T-helper 22 cell (primary cell): ENCODE data around the gene FBXW12.

Experiments used
- DNase-seq: peaks from one replicate; pipeline ENCODE4 v3.0.0-alpha.2; 2020; ENCODE audit warnings: low read depth

FBXW12 gene

DNA sequence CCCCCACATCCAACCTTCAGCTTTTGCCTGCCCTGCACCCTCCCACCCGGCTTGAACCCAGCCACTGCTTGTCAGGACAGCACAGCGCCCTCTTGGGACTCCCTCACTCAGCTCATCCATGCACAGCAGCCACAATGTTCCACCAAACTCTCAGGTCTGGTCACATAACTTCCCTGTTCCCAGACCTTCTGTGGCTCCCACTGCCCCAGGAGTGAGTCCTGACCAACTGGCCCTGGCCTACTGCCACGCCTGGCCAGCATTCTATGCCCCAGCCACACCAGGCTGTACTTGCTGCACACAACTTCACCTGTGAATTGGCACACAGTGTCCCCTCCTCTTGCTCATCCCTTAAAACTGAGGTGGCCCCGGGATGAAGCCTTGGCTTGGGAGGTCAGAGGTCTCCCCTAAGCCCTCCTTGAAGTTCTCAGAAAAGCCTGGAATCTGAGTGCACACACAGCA lies 36.8 kb downstream of the FBXW12 start:
- DNase-seq, result no peak

DNA sequence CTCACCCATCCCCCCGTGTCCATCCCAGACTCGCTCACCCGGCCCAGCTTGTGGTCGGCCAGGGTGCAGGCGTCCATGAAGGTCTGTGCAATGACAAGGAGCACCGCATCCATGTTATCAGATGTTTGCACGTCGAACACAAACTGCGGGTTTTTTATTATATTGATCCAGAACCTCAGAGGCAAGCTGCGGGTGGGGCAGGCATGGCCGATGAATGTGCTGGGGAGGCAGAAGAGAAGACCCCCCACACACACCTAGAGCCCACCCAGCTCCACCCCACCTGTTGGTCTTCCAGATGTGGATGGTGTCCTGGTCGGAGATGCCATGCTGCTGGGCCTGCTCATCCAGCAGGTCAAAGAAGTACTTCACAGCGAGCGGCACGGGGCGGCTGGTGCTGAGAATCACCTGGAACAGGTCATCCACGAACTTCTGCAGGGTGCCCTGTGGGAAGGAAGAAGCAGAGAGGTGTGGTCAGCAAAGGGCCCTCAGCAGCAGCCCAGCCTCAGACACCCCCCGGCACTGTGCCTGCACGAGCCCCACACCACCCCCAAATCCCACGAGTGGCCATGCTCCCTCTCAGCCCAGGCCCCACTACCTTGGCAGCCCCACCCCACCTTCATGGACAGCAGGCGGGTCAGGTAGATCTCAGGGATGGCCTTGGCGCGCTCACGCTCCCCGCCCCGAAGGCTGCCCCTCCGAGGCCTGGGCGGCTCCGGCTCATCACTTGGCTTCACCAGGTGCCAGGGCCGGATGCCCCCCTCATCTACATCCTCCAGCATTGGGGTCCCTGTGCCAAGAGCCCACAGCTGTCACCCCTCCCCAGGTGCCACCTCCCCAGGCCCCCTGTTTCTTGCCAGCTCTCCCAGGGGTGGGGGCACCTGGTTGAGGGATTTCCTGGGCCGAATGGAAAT lies 37.5 kb downstream of the FBXW12 start:
- DNase-seq, result no peak

DNA sequence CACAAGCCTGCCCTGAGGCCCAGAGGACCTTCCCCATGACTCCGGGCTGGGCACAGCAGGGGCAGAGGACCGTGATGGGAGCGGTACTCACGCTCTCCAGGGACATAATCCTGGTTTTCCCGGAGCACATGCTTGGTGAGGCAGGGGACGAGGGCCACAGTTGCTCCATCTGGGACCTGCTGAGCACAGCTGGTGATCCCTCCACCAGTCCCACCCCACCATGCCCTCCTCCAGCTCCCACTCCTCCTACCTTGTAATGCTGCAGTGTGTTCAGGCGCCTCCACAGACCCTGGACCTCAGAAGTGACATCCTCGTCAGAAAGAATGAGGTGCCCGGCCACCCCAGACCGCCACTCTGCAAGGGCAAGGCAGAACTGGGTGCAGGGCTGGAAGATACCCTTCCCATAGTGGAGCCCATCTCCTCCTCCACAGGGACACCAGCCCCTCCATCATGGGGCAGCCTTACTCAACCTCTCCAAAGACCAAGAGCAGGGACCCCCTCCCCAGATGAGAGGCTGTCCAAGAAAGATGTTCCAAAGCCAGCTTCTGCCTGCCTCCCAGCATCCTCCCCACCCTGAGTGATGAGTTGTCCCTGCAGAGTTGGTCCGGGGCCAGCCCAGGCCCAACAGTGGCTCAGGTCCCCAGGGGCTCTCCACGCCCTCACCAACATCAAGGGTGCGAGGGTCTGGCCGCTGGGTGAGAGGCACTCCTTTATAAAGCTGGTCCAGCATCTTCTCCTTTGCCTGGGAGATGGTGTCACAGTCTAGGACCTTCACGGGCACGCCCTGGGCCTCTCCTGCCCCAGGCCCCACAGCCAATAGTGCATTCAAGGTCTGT lies 38.4 kb downstream of the FBXW12 start:
- no peak for DNase-seq

DNA sequence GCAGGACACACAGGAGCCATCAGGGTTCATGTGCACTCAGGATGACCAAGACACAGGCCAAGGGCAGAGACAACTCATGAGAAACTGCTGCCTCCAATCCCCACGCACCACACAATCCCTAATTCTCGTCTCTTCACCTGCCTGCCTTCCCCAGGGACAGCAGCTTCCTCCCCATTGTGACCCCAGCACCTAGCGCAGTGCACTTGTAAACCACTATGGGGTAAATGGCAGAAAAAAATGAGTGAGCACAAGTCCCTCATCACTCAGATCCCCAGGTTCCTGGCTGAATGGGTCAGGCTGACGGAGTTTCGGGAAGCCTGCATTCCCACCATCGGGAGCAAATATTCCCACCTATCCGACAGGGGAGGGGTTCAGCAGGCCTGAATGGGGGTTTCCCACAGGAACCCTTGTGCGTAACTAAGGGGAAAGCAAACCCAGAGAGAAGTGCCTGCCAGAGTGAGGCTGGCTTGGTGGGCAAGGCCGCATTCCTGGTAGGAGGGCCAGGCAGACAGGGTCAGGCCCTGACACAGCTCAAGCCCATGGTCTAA lies 39.1 kb downstream of the FBXW12 start:
- no peak for DNase-seq

DNA sequence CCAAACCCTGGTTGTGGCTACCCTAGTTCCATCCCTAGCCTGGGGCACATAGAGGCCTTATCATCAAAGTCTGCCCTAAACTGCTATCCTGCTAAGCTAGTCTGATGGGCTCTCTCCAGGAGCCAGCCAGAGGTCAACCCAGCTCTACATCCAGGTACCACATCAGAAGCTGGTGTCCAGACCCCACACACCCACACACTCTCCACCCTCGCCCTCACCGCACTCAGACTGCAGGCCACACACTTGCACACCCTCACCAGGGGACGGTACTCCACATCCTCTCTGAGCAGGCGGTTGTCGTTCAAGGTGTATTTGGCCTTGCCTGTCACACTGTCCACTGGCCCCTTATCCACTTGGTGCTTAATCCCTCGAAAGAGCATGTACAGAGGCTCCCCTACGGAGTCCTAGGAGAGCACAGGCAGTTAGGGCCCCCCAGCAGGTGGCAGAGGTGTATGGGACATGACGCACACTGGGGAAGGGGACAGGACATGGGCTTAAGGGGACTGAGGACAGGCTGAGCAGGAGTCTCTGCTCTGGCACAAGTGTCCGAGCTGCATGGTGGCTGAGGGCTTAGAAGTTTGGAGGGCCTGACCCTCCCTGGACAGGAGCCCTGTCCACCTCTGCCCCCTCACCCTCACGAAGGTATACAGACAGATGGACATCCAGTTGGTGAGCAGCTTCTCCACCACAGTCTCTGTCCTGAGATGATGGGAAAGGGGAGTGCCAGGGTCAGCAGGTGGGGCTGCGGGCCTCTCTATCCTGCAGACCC lies 39.8 kb downstream of the FBXW12 start:
- DNase-seq, result no peak

DNA sequence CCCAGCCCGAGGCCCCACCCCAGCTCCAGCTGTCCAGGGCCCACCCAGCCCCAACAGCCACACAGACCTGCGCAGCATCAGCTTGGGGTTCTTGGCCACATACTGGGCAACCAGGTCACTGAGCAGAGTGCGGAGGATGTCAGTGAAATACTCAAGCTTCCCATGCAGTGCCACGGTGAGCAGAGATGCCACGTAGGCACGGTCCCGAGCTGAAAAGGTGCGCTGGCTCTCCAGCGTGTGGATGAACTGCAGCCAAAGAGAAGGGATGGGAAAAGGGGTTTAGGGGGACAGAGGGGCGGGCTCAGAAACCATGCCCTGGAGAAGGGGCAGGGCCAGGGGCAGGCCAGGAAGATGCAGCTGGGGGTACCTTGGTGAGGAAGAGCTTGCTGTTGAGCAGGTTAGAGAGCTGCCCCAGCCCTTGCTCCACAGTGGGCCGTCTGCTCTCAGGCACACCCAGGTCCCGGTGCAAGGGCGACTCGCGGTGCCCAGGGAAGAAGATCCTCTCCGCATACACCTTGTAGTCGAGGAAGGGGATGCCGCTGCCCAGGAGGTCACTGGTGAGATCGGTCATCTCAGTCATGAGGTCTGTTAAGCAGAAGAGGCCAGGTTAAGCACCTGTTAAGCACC lies 40.5 kb downstream of the FBXW12 start:
- no peak for DNase-seq

DNA sequence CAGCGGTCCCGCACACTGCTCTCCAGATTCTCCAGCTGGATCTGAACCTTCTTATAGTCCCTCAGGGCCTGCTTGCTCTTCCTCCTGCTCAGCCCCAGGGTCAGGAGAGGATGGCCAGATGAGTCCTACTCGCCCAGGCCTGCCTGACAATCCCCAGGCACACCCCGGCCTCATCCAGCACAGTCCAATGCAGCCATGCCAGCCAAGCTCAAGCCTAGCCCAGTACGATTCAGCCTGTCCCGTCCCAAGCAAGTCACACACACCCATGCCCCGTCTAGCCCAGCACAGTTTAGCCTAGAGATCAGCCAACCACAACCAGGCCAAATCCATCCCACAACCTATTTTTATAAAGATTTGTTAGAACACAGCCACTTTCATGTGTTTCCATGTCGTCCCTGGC lies 41.1 kb downstream of the FBXW12 start:
- DNase-seq, result no peak

DNA sequence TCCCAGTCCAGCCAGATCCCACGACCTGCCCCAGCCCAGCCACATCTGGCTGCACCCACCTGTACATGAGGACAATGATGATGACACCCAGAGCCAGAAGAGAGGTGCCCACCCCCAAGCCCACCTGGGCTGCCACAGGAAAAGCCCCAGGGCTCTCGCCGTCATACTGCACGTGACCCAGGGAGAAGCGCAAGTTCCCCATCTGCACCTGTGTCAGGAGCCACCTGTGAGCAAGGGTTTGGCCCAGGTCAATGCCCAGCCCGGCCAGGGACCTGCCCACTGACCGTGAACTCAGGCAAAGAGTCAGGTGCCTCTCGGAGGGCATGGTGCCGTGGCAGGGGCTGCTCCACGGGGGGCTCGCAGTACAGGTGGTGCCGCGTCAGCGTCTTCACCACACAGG lies 41.6 kb downstream of the FBXW12 start:
- no peak for DNase-seq

DNA sequence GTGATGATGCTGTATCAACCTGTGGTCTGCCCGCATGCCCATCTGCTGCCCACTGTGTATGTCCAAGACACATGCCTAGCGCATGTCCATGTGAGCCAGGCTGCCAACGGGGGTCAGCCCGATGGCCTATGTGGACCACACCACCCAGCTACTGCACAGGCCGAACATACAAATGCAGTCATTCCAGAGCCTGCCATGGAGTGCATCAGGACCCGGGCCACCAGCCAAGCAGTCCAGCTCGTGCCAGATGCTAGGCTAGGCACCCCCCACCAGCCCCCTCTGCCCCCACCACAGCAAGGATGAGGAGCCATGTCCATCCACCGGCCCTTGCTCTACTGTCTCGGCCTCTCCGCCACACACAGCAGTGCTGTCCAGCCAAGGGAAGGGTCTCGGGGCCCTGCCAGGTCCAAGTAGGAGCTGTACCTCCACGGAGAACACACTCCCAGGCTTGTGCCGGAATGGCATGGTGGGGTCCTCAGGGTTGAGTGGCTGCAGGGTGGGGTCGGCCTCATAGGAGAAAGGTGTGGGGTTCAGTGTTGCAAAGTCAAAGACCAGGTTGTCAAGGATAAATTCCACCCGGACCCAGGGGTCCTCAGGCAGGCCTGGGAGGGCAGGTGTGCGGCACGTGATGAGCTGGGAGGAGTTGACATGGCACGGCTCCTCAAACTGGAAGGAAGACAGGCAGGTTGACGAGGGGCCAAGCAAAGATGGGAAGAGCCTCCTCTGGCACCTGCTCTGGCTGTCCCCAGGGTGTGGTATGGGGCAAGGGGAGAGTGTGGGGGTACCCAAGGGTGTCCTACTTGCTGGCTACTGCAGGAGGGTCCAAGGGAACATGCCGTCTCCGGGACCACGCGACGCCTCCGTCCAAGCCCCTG lies 42.6 kb downstream of the FBXW12 start:
- no peak for DNase-seq

DNA sequence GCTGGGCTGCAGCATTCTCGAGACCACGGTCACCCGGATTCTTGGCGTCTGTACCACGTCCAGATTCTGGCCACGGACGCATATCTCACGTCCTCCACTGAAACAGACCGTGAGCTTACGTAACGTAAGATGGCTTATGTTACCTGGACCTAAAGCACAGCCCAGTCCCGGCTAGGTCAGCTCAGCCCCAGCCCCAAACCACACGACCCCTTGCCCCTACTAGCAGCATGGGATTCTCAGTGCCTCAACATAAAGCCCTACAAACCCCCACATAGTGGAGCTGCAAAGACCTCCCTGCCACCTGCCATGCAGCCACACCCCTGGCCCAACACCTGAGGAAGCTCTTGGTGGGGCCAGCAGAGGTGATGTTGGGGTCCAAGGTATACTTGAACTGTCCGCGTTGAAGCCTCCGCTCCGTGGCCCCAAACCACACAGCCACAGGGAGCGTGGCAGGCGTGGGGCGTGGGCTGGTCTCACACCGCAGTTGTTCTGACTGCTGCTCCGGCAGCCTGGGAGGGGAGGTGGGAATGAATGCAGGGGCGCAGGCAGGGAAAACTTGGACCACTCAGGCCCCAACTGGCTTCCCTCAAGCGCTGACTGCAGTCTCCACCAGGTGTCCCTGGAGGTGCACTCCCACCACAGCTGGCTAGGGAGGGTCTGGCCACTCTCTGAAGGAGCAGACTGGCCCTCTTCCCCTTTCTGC lies 43.4 kb downstream of the FBXW12 start:
- DNase-seq, result no peak

DNA sequence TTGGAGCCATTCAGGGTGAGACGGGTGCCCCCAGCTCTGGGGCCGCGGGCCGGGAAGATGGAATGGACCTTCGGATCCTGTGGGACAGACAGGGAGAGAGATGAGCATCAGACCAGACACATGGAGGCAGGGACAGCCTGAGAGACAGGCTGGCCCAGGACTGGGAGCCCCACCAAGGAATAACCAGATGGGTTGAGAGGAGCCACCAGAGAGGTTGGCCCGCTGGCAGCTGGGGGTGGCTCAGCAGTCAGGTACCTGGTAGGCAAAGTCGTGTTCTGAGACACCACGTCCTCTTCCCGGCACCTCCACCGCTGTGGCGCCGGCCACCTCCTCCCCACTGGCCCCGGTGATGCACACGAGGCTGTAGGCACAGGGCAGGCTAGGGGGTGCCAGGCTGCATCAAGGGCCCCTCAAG lies 44.1 kb downstream of the FBXW12 start:
- DNase-seq, result no peak

DNA sequence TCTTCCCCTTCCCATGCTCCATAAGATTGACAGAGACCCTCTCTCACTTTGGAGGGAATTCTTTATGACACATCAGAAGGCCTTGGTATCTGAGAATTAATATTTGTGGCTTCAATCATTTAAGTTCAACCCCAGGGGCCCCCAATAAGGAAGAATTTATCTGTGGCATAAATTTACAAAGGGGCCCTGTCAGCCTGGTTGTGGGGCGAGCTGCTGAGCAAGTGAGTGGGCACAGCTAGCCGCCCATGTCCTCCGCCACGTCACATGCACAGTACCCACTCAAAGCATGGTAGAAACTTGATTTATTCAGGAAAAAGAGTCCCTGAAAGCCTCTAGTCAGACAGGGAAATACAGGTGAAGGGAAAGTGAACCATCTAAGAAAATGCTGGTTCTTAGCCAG lies 44.5 kb downstream of the FBXW12 start:
- DNase-seq, result no peak

DNA sequence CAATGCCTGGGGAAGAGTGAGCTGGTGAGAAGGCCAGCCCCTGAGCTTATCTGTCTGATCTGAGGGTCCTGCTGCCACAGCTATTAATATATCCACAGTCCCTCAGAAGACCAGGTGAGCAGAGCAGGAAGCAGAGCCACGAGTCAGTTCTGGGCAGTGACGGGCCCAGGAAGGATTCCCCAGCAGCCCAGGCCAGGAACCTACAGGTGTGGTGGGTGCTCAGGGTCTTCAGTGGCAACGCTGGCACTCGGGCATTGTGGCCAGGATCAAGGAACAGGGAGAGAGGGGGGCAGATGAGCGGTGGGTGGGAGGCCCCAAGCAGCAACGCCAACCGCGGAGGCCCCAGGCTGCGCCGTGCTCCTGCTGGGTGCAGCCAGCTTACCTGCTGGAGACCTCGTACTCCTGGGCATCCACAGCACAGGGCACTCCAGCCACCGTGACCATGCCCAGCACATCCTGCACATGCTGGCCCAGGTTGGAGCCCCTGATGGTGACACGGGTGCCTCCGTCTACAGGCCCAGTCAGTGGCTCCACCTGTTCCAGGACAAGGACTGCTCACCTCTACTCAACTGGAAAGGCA lies 45.6 kb downstream of the FBXW12 start:
- no peak for DNase-seq

DNA sequence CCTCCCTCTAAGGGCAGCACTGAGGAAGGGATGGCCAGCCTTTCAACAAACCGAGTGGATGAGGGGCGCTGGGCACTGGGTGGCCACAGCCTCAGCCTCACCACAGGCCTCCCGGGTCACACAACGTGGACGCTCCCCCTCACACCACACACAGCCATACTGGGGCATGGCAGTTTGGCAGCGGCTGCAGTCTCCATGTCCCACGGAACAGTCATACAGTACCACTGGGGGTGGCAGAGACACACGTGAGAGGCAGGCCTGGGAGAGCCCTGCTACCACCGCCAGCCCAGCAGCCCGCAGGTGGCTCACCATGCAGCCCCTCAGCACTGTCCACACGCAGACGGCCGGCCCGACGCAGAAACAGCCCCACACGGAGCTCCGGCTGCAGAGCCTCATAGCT lies 46.1 kb downstream of the FBXW12 start:
- no peak for DNase-seq

DNA sequence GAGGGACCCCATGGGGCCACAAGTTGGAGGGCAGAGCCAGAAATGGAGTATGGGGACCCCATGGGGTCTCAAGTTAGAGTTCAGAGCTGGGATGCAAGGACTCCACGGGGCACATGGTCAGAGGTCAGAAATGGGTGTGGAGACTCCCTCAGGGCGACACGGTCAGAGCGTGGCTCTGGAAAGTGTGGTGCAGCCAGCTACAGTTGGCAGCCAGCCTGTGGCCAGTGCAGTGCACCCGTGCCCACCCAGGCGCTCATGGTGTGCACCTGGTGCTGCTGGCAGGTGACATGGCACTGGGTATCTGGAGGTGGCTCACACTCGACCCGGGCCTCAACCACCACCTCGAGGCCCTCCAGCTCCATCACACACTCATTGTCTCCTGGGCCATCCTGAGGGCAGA lies 46.6 kb downstream of the FBXW12 start:
- no peak for DNase-seq

DNA sequence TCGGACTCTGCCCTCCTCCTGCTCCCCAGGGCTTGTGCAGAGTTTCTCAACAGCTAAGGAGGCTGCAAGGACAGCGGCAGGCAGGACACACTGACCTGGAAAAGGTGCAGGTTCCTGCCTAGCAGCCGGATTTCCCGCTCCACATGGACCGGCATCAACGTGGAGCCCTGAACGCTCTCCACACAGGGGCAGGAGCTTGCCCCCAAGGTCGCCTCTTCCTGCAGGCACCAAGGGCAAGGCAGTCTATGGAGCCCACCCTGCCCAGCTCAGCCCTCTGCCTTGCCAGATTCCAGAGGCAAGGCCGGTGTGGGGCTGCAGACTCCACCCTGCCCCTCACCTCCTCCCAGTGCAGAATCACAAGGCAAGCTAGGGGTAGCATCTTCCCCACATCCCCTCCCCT lies 47.1 kb downstream of the FBXW12 start:
- no peak for DNase-seq

DNA sequence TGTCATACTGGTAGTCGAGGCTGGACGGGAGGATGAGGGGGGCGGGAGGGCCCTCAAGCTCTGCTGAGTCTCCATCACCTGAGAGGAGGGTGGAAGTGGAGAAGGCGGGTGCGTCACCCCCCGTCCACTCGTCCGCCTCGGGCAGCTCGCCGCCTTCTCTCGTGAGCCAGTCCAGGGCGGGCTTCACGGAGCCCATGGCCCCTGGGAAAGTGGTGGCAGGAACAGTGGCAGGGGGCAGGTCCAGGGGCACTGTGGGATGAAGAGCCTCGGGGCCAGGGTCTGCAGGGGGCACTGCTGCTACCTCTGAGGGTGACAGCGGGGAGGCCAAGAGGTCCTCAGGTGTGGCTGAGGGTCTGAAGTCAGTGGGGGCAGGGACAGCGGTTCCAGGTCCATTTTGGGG lies 47.6 kb downstream of the FBXW12 start:
- no peak for DNase-seq

DNA sequence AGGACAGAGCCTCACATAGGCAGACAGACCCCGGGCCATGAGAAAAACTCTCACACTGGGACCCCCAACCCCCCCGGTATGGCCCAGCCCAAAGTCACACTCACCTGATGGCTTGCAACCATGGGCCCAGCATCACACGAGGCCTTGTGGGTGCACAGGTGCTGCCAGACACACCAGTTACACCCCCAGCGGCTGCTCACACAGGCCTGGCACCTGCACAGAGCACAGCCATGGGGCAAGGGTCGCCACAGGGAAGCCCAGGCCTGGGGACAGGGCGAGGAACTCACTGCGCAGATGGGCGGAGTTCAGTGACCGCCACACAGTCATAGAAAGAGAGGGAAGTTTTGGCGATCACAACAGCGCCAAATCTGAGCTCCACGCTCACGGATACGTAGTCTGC lies 48.5 kb downstream of the FBXW12 start:
- DNase-seq, result no peak

DNA sequence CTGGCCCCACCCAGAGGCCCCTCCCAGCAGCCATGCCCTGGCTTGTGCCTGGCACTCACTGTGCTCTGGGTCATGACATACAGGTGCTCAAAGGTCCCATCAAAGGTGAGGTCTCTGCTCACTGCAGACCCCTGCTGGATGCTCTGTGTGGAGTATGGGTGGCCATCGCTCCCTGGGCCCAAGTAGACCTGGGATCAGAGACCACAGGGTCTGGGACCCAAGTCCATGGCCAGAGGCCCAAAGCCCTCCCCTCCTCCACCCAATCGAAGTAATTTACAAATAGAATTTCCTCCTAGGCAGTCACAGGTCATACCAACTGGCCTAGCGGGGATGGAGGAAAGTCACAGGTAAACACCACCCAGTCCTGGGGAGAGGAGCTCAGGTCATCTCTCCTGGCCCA lies 50.3 kb downstream of the FBXW12 start:
- no peak for DNase-seq

DNA sequence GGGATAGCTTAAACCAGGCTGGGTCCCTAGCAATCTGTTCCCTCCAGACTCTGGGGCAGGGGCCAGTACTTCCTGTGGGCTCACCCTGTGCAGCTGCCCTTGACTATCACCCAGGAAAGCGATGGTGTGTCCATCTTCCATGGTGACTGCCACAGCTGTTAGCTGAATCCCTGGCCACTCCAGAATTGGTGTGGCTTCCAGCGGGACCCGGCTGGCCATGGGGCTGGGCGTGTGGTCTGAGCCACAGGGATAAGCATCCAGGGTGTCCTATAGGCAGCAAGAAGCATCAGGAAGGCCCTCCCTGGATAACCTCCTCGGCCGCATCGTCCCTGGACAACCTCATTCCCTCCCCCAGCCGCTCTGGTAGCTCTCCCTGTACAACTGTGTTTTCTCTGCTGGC lies 50.7 kb downstream of the FBXW12 start:
- no peak for DNase-seq
